ENCODE data around the gene ALX3. TPM values are rescaled to one million over a fixed set of nuclear protein-coding genes. Genes with fewer than 3 reads are reported as not detected.
A peak's percentile ranks its signal among the peaks of the same experiment; 100 is the strongest.

Gene ALX3
- total RNA-seq, 2 donors from 2014 or later: not detected

DNA sequence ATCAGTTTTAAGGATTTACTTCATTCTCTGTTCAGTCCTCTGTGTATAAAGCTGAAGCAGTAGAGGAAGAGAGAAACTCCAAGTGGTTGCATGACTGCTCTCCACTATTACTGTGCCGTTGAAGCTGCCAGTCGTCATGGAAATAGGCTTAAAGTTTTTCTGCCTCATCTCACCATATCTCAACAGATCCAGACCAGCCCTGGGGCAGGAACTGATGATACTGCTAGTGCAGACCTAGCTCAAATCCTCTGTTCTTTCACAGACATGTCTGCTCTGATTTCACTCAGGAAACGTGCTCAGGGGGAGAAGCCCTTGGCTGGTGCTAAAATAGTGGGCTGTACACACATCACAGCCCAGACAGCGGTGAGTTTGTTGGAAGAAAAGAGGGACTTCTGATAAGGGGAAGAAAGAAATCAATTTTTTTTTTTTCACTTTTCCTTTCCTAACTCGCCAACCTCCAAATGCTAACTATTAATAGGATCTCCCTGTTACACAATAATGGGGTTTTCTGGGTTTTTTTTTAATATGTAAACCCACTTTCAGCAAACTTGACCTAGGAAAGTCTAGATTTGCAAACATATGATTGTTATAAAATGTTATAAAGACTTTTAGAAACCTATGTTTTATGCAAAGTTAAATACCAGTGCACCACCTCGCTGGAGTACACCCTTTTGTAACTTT, 58.2 kb downstream of the ALX3 start:
- Histone ChIP-seq H3K9ac (ENCODE audit: low read depth in 2 of 2, low read length in 2 of 2) (no peak overlapping the region), H3K4me3 (no peak overlapping the region), H3K9me3 (no peaks in the 10 kb centered on the region), H3K27me3 (no peaks in the 10 kb centered on the region), H3K36me3 (peaks cover 25% of the 10 kb centered on the region), H3K4me1 (no peaks in the 10 kb centered on the region), H3K27ac (no peak overlapping the region)
- DNase-seq: no peak
- no peak for TF ChIP-seq CTCF (IDR thresholded peaks at IDR 0.05)
- intact Hi-C loops (cut with DNase I): no loop called here

- intact Hi-C loops (cut with DNase I): no loop called here
- Histone ChIP-seq H3K9ac (ENCODE audit: low read depth in 2 of 2, low read length in 2 of 2) (no peak overlapping the region), H3K27ac (peak overlapping the region; percentile 5), H3K4me1 (no peaks in the 10 kb centered on the region), H3K36me3 (peaks cover 18% of the 10 kb centered on the region), H3K9me3 (no peaks in the 10 kb centered on the region), H3K27me3 (no peaks in the 10 kb centered on the region), H3K4me3 (no peak overlapping the region)
- TF ChIP-seq CTCF (IDR thresholded peaks at IDR 0.05): peak; percentile 51
- DNase-seq: peak; percentile 53
Measured at GRCh38 chr1:110011527-110012041, 58.9 kb downstream of the ALX3 start.

Other genes with a start within 250 kb of the ALX3 start
- 10 to 100 TPM; 14.1 to 18.1 TPM for gene CSF1, start 159.8 kb downstream of the ALX3 start, total RNA-seq
- 100 to 1,000 TPM; 108 to 115 TPM for gene AHCYL1, start 85.9 kb downstream of the ALX3 start, total RNA-seq
- 10 to 100 TPM; 27.9 to 34.1 TPM for gene STRIP1, start 36.0 kb downstream of the ALX3 start, total RNA-seq
- gene UBL4B, start 41.8 kb upstream of the ALX3 start, total RNA-seq: not detected
- gene SLC6A17, start 79.8 kb upstream of the ALX3 start, total RNA-seq: under 1 TPM in 1 of 2 donors, not detected in 1; 0.19 TPM
- gene KCNC4, start 139.6 kb upstream of the ALX3 start, total RNA-seq: 1 to 10 TPM; 6.7 to 8.4 TPM